HG03108 (cell line): ENCODE measurements around the gene PPARD.
"Not testable (repeated sequence)": the region's sequence is repeated elsewhere in the genome, so short reads cannot be mapped to it uniquely, and the experiment has no call there.

Experiments
- ATAC-seq: cut with Tn5 transposase; IDR thresholded peaks from one replicate; pipeline ENCODE4 v1.9.1; 2021; ENCODE audit warnings: moderate library complexity; ENCODE audit not compliant: unreplicated experiment

The PPARD gene

GRCh38 chr6:35403544-35404442 lies 61.4 kb downstream of the PPARD start:
- ATAC-seq: no peak

- ATAC-seq: no peak
These were observed 64.5 kb downstream of the PPARD start for GRCh38 chr6:35406711-35407485.

GRCh38 chr6:35409245-35409644 lies 66.9 kb downstream of the PPARD start:
- ATAC-seq: no peak

- no peak for ATAC-seq
These were observed 67.8 kb downstream of the PPARD start for GRCh38 chr6:35410131-35410530.

- ATAC-seq: no peak
These were observed 68.7 kb downstream of the PPARD start for GRCh38 chr6:35411066-35411465.

- no peak for ATAC-seq
These were observed 69.7 kb downstream of the PPARD start for GRCh38 chr6:35412102-35412501.

GRCh38 chr6:35413911-35414310 lies 71.6 kb downstream of the PPARD start:
- ATAC-seq: no peak

- no peak for ATAC-seq
These were observed 72.9 kb downstream of the PPARD start for GRCh38 chr6:35415065-35415891.

GRCh38 chr6:35417979-35418661 lies 75.8 kb downstream of the PPARD start:
- no peak for ATAC-seq

GRCh38 chr6:35419417-35419816 lies 77.1 kb downstream of the PPARD start:
- ATAC-seq: no peak

- no peak for ATAC-seq
These were observed 77.6 kb downstream of the PPARD start for GRCh38 chr6:35419961-35420360.

- no peak for ATAC-seq
These were observed 82.9 kb downstream of the PPARD start for GRCh38 chr6:35425284-35425683.

- no peak for ATAC-seq
These were observed 83.7 kb downstream of the PPARD start for GRCh38 chr6:35426074-35426473.

GRCh38 chr6:35427435-35427834 lies 85.1 kb downstream of the PPARD start:
- no peak for ATAC-seq

- ATAC-seq: no peak
These were observed 85.5 kb downstream of the PPARD start for GRCh38 chr6:35427851-35428321.

- no peak for ATAC-seq
These were observed 86.2 kb downstream of the PPARD start for GRCh38 chr6:35428421-35429149.

- no peak for ATAC-seq
These were observed 87.1 kb downstream of the PPARD start for GRCh38 chr6:35429463-35429862.

GRCh38 chr6:35432291-35432690 lies 89.9 kb downstream of the PPARD start:
- ATAC-seq: no peak

GRCh38 chr6:35432702-35433101 lies 90.3 kb downstream of the PPARD start:
- ATAC-seq: not testable (repeated sequence)
